ENCODE data around the gene INPP5B. TPM values are rescaled to one million over a fixed set of nuclear protein-coding genes. Genes with fewer than 3 reads are reported as not detected.

INPP5B gene
- total and polyA plus RNA-seq, 12 donors, result 4.1 to 17.3 (median 12.5) TPM

DNA sequence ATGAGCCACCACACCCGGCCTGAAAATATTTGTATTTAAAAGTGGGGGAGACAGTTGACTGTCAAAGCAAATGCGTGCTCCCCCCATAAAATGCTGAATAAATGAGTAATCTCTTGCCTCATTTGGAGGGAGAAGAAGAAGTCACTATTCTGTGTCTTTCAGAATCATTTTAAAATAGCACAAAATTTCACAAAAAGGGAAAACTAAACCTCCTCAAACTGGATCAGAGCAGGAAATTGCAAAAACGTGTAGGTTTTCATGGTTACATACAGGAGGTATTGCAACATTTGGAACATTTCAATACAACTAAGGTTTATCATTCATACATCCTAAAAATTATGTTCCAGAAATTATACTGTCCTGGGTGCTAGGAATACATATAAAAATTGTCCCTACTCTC is 101.1 kb downstream of the INPP5B start:
- 71 to 75% methylated on average over 3 of the region's 3 CpGs for WGBS, 2 donors
- TF ChIP-seq, protein P1, sequence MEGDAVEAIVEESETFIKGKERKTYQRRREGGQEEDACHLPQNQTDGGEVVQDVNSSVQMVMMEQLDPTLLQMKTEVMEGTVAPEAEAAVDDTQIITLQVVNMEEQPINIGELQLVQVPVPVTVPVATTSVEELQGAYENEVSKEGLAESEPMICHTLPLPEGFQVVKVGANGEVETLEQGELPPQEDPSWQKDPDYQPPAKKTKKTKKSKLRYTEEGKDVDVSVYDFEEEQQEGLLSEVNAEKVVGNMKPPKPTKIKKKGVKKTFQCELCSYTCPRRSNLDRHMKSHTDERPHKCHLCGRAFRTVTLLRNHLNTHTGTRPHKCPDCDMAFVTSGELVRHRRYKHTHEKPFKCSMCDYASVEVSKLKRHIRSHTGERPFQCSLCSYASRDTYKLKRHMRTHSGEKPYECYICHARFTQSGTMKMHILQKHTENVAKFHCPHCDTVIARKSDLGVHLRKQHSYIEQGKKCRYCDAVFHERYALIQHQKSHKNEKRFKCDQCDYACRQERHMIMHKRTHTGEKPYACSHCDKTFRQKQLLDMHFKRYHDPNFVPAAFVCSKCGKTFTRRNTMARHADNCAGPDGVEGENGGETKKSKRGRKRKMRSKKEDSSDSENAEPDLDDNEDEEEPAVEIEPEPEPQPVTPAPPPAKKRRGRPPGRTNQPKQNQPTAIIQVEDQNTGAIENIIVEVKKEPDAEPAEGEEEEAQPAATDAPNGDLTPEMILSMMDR (IDR thresholded peaks at IDR 0.05), result no peak
- intact Hi-C loops (cut with DNase I), result no loop called here

DNA sequence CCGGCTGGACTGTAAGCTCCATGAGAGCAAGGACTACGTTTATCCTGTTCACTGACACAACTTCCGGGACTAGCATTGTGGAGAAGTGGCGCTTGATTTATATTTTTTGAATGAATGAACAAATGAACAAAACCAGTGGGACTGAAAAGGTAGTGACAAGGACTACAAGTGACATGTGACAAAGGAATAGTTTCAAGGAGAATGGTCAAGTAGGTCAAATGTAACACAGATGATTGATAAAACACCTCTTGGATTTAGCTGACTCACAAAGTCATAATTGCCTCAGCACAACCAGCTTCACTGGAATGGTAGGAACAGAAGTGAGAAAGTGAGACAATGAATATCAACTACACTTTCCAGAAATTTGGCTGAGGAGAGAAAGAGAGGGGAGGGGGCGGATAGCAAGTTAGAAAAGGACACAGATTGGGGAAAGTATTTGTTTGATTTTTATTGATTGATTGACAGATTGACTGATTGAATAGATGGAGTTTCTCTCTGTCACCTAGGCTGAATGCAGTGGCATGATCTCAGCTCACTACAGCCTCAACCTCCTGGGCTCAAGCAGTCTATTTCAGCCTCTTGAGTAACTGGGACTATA is 101.7 kb downstream of the INPP5B start:
- DNase-seq, result no peak
- no peak overlapping the region for H3K4me3 ChIP-seq
- TF ChIP-seq, protein P1 (IDR thresholded peaks at IDR 0.05), result no peak
- no peaks in the 10 kb centered on the region for H3K9me3 ChIP-seq
- no peaks in the 10 kb centered on the region for H3K27me3 ChIP-seq
- ATAC-seq, result no peak
- peak overlapping the region in 1 of 10 donors; percentile 61 for H3K27ac ChIP-seq
- intact Hi-C loops (cut with DNase I), result no loop called here
- 92 to 96% methylated on average over 5 of the region's 5 CpGs for WGBS, 2 donors
- peaks cover 0 to 48% (median under 1%) of the 10 kb centered on the region in 9 donors for H3K36me3 ChIP-seq
- peaks cover 0 to 76% (median 4%) of the 10 kb centered on the region in 9 donors for H3K4me1 ChIP-seq

More for the DNA sequence above, 101.1 kb downstream of the INPP5B start:
- peak overlapping the region in 1 of 10 donors; percentile 61 for H3K27ac ChIP-seq
- H3K36me3 ChIP-seq, result peaks cover 0 to 42% (median 0%) of the 10 kb centered on the region in 9 donors
- ATAC-seq (no peak), DNase-seq (no peak)
- H3K27me3 ChIP-seq, result no peaks in the 10 kb centered on the region
- H3K4me3 ChIP-seq, result no peak overlapping the region
- H3K4me1 ChIP-seq, result peaks cover 0 to 82% (median 4%) of the 10 kb centered on the region in 9 donors
- H3K9me3 ChIP-seq, result no peaks in the 10 kb centered on the region

DNA sequence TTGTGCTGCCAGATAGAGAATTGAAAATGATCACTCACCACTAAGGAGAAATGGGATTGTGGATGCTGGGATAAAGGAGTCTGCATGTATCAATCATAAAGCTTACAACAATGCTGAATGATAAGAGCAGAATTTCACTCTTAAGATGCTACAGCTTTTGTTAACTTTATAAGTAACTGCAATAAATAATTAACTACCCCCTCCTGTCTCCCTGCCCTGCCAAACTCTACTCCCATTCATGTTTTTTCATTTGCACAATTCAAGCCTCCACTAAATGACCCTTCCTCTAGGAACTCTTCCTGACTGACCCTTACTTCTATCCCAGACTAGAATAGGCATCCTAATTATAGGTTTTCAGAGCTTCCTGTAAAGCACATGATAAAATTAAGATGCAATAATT is 102.3 kb downstream of the INPP5B start:
- peaks cover 0 to 54% (median 7%) of the 10 kb centered on the region in 9 donors for H3K36me3 ChIP-seq
- no peak for DNase-seq
- H3K27me3 ChIP-seq, result no peaks in the 10 kb centered on the region
- ATAC-seq, result no peak
- no peak overlapping the region for H3K27ac ChIP-seq
- intact Hi-C loops (cut with DNase I), result no loop called here
- no peaks in the 10 kb centered on the region for H3K9me3 ChIP-seq
- TF ChIP-seq, protein P1 (IDR thresholded peaks at IDR 0.05), result no peak
- H3K4me1 ChIP-seq, result peaks cover 0 to 69% (median 4%) of the 10 kb centered on the region in 9 donors
- H3K4me3 ChIP-seq, result no peak overlapping the region

DNA sequence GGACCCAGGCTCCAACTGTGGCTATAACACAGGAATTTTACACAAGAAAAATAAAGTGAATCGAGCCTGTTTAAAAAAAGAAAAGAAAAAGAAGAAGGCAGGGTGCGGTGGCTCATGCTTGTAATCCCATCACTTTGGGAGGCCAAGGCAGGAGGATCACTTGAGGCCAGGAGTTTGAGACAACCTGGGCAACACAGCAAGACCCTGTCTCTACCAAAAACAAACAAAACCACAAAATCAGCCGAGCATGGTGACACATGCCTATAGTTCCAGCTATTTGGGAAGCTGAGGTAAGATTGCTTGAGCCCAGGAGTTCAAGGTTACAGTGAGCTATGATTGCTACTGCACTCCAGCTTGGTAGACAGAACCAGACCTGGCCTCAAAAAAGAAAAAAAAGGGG is 105.2 kb downstream of the INPP5B start:
- H3K4me3 ChIP-seq, result no peak overlapping the region
- H3K36me3 ChIP-seq, result peaks cover 0 to 64% (median 31%) of the 10 kb centered on the region in 9 donors
- H3K9me3 ChIP-seq, result no peaks in the 10 kb centered on the region
- peaks cover 0 to 44% (median 4%) of the 10 kb centered on the region in 9 donors for H3K4me1 ChIP-seq
- no peak overlapping the region for H3K27ac ChIP-seq
- WGBS, 2 donors, result 94 to 96% methylated on average over 3 of the region's 3 CpGs
- TF ChIP-seq, protein P1 (IDR thresholded peaks at IDR 0.05), result no peak
- intact Hi-C loops (cut with DNase I), result no loop called here
- DNase-seq (no peak), ATAC-seq (no peak)
- H3K27me3 ChIP-seq, result no peaks in the 10 kb centered on the region
